KBM-7 (cell line): ENCODE results near the gene FZD7.
A peak's percentile ranks its signal among the peaks of the same experiment; 100 is the strongest.

Experiments
- DNase-seq: peaks from one replicate; pipeline ENCODE4 v3.0.0-alpha.2; 2015
- in situ Hi-C: fragments of 300-500 bp; cut with MboI; formaldehyde crosslinking; loops from 2 replicates; pipeline ENCODE4 v1.14.3; 2020; ENCODE audit warnings: low sequenced_read_pairs, low pct_unique_long_range_greater_than_20kb, mixed read lengths

Gene FZD7

DNA sequence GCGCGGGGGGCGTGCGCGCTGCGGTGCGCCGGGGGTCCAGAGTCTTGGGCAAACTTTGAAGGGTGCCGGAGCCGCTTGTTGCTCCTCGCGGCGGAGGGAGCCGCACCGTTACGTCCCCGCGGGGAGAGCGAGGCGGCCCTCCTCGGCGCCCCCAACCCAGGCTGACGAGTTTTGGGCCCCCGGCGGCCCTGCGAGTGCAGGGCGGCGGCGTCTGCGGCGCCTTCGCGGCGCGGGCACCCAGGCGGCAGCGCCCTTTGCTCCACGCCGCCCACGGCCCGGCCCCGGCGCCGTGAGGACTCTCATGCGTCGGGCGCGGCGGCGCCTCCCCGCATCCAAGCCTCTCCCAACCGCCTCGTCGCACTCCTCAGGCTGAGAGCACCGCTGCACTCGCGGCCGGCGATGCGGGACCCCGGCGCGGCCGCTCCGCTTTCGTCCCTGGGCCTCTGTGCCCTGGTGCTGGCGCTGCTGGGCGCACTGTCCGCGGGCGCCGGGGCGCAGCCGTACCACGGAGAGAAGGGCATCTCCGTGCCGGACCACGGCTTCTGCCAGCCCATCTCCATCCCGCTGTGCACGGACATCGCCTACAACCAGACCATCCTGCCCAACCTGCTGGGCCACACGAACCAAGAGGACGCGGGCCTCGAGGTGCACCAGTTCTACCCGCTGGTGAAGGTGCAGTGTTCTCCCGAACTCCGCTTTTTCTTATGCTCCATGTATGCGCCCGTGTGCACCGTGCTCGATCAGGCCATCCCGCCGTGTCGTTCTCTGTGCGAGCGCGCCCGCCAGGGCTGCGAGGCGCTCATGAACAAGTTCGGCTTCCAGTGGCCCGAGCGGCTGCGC lies 814 bp downstream of the FZD7 start:
- DNase-seq: no peak
- in situ Hi-C loops: no loop called here

DNA sequence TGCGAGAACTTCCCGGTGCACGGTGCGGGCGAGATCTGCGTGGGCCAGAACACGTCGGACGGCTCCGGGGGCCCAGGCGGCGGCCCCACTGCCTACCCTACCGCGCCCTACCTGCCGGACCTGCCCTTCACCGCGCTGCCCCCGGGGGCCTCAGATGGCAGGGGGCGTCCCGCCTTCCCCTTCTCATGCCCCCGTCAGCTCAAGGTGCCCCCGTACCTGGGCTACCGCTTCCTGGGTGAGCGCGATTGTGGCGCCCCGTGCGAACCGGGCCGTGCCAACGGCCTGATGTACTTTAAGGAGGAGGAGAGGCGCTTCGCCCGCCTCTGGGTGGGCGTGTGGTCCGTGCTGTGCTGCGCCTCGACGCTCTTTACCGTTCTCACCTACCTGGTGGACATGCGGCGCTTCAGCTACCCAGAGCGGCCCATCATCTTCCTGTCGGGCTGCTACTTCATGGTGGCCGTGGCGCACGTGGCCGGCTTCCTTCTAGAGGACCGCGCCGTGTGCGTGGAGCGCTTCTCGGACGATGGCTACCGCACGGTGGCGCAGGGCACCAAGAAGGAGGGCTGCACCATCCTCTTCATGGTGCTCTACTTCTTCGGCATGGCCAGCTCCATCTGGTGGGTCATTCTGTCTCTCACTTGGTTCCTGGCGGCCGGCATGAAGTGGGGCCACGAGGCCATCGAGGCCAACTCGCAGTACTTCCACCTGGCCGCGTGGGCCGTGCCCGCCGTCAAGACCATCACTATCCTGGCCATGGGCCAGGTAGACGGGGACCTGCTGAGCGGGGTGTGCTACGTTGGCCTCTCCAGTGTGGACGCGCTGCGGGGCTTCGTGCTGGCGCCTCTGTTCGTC lies 1.7 kb downstream of the FZD7 start:
- in situ Hi-C loops: no loop called here

DNA sequence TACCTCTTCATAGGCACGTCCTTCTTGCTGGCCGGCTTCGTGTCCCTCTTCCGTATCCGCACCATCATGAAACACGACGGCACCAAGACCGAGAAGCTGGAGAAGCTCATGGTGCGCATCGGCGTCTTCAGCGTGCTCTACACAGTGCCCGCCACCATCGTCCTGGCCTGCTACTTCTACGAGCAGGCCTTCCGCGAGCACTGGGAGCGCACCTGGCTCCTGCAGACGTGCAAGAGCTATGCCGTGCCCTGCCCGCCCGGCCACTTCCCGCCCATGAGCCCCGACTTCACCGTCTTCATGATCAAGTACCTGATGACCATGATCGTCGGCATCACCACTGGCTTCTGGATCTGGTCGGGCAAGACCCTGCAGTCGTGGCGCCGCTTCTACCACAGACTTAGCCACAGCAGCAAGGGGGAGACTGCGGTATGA lies 2.3 kb downstream of the FZD7 start:
- DNase-seq: no peak
- in situ Hi-C loops: no loop called here

More for the DNA sequence above, 1.7 kb downstream of the FZD7 start:
- DNase-seq: no peak

DNA sequence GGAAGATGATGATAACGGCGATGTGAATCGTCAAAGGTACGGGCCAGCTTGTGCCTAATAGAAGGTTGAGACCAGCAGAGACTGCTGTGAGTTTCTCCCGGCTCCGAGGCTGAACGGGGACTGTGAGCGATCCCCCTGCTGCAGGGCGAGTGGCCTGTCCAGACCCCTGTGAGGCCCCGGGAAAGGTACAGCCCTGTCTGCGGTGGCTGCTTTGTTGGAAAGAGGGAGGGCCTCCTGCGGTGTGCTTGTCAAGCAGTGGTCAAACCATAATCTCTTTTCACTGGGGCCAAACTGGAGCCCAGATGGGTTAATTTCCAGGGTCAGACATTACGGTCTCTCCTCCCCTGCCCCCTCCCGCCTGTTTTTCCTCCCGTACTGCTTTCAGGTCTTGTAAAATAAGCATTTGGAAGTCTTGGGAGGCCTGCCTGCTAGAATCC lies 3.0 kb downstream of the FZD7 start:
- DNase-seq: no peak
- in situ Hi-C loops: no loop called here

DNA sequence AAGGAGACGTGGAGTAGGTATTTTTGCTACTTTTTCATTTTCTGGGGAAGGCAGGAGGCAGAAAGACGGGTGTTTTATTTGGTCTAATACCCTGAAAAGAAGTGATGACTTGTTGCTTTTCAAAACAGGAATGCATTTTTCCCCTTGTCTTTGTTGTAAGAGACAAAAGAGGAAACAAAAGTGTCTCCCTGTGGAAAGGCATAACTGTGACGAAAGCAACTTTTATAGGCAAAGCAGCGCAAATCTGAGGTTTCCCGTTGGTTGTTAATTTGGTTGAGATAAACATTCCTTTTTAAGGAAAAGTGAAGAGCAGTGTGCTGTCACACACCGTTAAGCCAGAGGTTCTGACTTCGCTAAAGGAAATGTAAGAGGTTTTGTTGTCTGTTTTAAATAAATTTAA lies 3.4 kb downstream of the FZD7 start:
- in situ Hi-C loops: no loop called here
- peak; percentile 35 for DNase-seq

DNA sequence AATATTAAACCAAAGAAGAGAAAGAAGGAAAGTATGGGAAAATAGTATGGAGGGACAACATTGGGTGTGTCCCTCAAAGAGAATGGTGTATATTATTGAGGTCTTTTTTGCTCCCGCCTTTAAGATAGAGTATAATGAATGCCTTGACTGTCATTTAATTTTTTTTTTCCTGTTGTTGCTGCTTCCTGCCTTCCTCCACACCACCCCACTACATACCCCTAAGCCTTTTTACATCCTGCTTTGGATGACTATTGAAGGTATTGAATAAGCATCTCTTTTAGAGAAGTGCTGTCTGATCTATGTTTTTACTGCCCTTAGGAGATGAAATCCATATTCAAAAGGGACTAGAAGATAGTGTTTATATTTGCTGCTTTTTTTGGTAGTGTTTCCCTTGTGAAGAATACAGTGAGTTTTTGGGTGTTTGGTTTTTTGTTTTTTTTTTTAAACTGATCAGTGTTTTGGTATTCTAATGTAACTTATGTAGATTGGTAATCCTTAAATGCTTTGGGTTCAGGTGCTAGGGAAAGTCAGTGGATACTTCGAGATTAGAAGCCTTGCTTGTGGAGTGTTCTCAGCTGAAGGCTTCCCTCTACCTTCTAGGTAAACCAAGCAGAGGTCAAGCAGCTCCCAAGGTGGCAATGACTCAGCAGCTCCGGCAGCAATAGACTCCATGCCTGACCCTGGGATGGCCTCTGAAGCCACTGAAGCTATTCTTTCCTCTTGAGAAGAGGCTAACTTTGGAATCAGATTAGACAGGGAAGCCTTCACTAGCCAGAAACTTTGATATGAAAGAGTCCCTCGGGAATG lies 5.0 kb downstream of the FZD7 start:
- no peak for DNase-seq
- in situ Hi-C loops: no loop called here

DNA sequence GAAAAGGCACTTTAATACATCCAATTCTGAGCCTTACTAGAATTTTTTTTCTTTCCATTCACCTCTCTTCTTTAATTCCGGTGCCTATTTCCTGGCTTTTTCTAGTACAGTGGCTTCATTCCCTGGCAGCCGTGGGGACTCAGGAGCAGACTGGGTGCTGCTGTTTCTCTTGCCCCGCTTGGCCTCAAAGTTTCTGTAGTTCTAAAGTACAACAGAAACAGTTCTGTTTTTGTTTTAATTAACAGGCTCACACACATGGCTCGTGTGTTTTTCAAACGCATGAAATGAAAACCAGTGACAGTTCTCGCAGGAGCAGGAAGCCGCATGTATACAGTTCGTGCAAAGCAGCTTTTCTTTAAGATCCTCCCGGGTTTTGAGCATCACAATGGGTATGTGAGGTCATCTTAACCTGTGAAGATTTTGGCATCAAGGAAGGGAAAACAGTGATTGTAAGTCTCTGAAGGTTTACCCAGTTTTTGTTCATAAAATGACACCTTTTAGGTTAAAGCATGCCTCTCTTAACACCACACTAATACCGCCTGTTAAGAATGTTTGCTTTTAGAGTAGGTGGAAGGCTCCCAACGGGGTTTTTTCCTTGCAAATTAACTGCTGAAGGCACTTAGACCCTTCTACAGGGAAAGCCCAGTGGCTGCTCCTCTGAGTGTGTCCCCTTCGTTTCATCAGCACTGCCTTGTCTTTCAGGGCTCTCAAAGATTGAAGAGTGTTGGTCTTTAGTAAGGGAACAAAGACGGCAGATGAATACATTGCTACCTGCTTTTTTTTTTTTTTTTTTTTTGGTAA lies 5.8 kb downstream of the FZD7 start:
- in situ Hi-C loops: no loop called here

DNA sequence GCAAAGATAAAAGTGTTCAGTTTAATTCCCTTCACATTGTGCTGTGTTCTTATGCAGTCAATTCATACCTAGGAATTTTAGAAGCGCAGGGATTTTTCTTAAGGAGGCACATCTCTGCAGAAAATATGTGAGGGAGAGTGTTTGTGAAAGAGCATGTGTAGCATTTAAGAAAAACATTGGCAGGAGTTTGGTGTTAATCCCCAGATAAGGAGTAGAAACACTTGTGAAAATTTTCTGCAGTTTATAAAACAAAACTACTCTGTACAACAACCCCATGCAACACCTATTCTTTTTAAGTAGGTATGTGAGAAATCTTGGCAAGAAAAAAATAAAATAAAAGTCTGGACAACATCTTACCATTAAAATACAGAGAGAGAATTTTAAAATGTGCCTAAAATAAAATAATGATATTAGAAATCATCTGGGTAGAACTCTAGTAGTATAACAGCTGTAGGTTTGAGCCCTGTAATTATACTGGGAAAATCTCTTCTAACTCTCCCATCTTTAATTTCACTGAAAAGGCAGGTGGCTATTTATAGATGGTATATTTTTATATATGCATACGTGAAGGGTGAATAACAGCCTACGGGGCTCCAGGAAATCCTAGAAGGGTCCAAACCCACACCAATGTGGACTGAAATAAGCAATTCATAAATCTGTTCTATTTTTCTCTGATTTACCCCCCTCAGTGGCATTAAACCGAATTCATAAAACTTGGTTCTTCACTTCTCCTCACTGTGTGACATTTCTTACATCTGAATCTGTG lies 6.6 kb downstream of the FZD7 start:
- no peak for DNase-seq
- in situ Hi-C loops: no loop called here

More for the DNA sequence above, 5.8 kb downstream of the FZD7 start:
- DNase-seq: no peak

DNA sequence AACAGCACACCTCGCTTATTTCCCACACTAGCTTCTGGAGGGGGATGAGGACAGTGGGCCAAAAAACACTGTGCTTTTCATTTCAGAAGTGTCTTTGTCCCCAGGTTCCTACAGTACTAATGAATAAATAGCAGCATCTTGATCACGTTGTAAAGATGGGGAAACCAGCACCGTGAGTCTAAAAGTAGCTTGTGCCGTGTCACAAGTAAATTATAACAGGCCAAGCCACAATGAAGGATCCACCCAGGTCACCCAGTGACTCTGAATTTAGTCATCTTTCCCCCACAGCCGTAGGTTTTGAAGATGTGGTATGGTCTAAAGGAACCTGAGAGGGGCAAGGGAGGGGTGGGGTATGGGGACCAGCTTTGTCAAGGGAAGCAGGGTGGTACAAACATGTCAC lies 8.8 kb downstream of the FZD7 start:
- no peak for DNase-seq
- in situ Hi-C loops: no loop called here

DNA sequence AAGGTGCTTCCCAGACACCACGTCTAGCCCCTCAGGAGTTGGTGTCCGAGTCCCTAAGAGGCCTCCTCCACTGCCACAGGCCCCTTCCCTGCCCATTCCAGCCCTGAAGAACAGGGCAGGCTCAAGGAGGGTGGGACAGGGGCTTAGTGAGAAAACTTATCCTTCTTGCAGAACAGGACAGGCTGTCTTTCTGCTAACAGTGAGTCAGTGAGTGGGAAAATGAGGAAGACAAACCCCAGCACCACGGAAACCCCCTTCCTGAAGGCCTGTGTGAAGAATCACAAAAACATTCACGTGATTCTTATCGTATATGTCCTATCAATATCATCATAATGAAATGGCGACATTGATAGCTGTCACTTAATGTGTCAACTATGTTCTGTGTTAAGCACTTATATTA lies 9.8 kb downstream of the FZD7 start:
- in situ Hi-C loops: no loop called here
- DNase-seq: no peak

DNA sequence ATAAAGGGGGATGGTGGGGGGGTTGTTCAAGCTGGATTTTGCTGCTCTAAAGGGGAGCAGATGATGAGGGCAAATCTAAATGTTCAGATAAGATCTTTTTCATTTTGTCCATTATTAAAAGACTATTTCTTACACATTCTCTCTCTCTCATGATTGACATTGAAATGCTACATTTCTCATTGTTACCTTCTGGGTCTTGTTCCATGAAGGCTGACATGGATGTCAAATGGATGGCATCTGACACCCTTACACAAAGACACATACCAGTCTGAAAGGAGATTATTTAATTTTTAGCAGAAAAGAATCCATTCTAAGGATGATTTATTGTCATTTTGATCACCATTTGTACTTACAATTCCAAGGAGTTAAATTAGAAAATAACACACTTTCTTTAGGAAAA lies 11.1 kb downstream of the FZD7 start:
- DNase-seq: no peak
- in situ Hi-C loops: no loop called here

DNA sequence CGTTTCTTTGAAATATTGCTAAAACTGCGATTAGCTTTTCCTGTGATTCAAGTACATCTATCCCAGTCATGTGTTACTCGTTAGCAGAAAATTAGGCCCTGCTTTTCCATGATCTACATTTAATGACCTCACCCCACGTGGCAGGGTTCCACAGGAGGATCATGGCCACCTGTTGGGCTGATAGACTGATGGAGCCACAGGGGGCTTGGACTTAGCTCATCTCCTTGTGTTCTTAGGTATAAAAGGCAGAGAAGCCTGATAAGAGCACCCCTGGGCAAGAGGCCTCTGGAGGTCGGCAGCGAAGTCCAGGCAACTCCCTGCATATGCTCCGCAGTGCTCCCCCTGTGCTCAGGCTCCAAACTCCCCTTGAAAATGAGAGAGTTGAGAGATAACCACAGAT lies 12.9 kb downstream of the FZD7 start:
- DNase-seq: no peak
- in situ Hi-C loops: no loop called here

DNA sequence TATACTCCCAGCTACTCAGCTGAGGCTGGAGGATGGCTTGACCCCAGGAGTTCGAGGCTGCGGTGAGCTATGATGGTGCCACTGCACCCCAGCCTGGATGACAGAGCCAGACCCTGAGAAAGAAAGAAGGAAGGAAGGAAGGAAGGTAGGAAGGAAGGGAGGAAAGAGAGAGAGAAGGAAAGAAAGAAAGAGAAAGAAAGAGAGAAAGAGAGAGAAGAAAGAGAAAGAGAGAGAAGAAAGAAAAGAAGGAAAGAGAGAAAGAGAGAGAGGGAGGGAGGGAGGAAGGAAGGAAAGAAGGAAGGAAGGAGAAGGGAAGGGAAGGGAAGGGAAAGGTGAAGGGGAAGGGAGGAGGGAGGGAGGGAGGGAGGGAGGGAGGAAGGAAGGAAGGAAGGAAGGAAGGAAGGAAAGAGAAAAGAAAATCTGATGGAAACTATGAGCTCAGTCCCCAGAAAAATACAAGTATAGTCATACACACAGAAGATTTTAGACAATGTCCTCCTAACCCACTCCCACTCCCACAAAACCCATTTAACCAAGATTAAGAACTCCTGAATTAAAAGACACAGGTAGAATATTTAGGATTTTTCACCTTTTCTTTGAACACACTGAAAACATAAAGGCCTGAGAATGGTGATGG lies 15.6 kb downstream of the FZD7 start:
- in situ Hi-C loops: no loop called here
- no peak for DNase-seq

DNA sequence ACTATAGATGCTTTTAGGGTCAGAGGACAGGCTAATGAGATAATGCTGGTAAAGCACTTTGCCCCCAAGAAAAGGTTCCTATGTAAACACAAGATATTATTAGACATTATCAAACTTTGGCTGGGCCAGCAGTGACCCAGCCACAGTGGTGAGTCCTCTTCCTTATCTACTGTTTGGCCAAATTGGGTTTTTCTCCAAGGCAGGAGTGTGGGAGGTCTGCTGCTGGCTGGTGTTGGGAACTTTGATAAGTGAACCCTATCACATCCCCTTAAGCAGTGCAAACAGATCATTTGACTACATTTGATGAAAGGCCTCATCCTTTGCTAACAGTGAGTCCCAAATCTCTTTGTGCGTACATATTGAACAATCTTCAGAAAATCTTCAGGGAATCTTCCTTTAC lies 16.2 kb downstream of the FZD7 start:
- in situ Hi-C loops: no loop called here
- no peak for DNase-seq

DNA sequence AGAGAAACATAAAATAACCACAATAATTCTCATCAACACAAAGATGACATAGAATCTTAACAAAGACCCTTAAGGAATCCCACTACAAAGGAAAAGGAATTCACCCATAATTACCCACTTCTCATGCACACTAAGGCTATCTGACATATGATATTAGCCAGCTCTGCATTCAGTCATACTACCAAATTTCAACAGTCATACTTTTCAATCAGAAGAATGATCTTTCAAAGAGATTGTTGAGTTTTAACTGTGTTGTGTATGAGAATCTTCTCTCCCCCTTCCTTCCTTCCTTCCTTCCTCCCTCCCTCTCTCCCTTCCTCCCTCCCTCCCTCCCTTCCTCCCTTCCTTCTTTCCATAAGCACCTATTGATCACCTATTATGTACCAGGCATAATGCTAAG lies 17.0 kb downstream of the FZD7 start:
- DNase-seq: no peak
- in situ Hi-C loops: no loop called here

DNA sequence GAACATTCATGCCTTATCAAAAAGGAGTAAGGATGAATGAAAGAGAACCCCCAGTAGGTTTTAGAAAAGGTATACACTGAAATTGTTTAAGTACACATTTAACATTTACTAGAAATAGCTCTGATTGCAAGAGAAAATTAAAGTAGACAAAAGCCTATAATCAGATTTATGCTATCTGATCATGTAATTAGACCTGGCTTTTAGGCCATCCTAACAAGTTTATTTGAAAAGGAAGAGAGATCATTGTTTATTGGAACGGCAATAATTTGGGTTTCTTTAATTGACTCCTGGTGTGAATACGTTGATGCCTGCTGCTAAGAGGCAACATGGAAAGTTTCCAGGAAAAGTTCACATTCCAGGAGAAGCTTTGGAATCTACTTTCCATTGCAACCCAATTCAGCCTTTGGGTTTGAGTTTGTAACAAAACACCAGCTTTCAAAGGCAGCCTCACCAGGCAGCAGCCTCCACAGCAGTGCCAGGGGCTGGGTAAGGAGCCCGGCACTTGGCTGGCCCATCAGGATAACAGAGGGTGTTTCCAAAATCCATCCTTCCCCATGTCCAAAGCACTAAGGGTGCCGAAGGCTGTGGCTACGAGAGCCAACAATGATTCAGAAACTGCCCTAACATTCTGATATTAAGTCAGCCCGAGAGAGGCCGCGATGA lies 18.0 kb downstream of the FZD7 start:
- DNase-seq: no peak

DNA sequence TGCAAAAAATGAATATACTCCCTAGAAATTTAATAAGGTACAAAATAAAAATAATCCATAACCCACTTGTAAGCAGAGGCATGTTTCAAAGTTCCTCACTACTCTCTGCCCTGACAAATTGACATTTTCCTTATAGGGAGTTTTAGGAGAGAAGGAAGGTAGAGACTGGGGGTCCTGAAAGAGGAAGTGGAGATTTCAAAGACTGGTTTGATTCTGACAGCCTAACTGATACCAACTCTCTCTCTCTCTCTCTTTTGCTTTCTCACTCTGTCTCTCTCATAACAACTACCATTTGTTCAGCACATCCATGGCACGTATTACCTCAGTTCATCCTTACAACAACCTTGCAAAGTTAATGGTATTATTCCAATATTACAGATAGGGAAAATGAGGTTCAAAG lies 18.6 kb downstream of the FZD7 start:
- peak; percentile 19 for DNase-seq
- in situ Hi-C loops: no loop called here

More for the DNA sequence above, 18.0 kb downstream of the FZD7 start:
- in situ Hi-C loops: no loop called here
